Neural progenitor cell (in vitro differentiated cells): ENCODE data around the gene ZNF334.

Experiments
- CTCF ChIP-seq: fragments of 200-600 bp; sonication (generic); IDR thresholded peaks from 2 replicates; pipeline ENCODE4 v1.5.1; 2017; ENCODE audit warnings: antibody characterized with exemption, mild to moderate bottlenecking
- EZH2phosphoT487 ChIP-seq: fragments of 200-600 bp; sonication (generic); IDR thresholded peaks from 2 replicates; pipeline ENCODE4 v1.6.1; 2017; ENCODE audit warnings: antibody characterized with exemption

GRCh38 chr20:46501337-46501942, 11.9 kb downstream of the ZNF334 start:
- TF ChIP-seq CTCF, result no peak
- no peak for TF ChIP-seq EZH2phosphoT487
